Muscle of back (tissue), 11 donors: ENCODE results near the gene RIC8B. TPM values are rescaled to one million over a fixed set of nuclear protein-coding genes. Genes with fewer than 3 reads are reported as not detected.

Experiments
- DNase-seq, 3 donors: peaks; one replicate each; pipeline versions ENCODE4 v3.0.0 to v3.0.0-alpha.2; 2013
- polyA plus RNA-seq, 10 donors: library from polyadenylated mRNA; unstranded; fragments of 120-200 nt; gene quantifications; one replicate each; pipeline ENCODE4 v1.2.1, GENCODE V29; 2013; ENCODE audit not compliant: insufficient read length in 10 of 10

The RIC8B gene
- polyA plus RNA-seq, 10 donors, result 12.8 to 22.7 (median 16.5) TPM

DNA sequence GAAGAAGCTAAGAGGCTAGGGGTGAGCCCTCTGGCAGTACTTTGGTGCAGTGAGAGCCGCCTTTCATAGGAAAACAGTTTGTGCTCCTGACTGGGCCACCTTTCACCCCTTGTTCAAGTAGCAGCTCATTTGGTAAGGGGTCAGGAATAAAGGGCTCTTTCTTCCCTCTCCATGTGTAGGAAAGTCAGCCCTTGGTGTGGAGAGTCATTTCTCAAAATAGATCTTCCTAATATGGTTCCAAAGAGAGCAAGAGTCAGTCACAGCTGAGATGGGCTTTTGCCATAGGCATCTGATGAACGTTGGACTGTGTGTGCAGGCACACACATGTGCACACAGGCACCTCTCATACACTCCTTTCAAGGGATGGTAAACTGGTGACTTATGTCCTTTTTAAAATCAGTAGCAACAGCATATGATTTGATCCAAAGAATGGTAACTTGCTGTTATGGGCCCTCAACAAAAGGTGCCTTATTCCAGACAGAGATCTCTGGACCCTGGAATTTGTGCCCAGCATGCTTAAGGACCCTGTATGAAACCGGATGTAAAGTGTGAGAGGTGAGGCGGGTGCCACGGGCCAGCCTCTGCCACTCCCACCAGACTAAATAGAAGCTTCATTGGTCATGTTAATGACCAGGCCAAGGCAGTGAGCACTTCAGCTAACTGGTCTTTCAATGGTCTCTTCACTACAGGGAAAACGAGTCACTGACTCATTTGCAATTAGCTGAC, 16.7 kb upstream of the RIC8B start:
- no peak for DNase-seq

DNA sequence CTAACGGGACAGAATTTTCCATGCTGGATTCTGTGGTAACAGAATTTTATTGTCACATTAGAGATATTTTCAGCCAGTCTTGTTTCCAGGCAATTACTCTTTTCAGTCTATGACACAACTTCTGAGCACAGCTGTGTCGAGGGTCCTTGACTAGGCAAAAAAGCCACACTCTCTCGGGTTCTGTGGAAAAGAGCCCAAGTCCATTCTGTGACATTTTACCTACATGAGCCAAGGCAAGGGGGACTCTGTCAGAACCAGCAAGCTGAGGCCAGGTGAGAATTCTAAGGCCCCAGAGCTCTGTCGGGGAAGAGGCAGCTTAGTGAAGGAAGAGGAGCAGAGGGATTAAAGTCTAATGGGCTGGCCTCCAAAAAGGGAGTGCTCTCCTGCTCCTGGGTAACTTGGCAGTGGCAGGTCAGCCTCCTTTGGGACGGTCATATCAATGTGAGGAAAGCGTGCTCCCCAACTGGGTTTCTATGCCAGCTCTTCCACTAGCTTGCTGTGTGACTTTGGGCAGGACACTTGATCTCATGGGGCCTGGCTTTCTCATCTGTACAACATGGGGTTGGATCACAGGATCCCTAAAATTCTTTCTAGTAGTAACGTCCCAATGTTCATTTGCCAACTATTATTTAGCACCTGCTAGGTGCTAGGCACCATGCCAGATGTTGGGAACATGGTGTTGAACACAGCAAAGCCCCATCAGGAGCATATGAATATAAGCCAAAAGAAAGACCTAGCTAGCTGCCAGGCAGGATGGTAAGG, 16.0 kb upstream of the RIC8B start:
- DNase-seq, result no peak

DNA sequence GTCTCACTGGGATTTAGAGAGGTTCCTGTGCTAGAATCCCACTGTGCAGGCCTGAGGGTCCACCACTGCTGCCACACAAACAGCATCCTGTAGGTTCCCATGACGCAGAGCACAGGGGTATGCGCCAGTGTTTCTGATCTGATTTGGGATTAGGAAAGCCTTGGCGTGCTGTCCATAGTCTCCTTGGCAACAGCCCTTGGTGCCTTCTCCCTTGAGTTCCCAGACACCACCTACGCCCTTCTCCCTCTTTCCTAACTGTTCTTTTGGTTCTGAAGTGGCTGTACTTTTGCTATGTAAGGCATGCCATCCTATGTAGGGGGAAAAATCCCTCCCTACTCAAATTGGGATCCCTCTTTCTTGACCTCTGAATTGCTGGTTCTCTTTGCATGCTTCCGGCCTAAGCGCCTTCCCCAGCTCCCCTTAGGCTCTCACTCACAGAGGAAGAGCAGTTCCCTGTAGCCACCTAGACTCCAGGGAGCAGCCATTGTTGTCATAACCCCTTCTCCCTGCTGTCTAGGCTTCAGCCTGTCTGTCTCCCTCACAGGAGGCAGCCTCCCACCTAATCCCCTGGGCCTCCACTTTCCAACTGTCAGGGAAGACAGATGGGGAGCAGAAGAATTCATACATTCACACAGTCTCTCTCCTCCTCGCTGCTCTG, 14.8 kb upstream of the RIC8B start:
- DNase-seq, result peak in 1 of 3 donors; percentile 16

DNA sequence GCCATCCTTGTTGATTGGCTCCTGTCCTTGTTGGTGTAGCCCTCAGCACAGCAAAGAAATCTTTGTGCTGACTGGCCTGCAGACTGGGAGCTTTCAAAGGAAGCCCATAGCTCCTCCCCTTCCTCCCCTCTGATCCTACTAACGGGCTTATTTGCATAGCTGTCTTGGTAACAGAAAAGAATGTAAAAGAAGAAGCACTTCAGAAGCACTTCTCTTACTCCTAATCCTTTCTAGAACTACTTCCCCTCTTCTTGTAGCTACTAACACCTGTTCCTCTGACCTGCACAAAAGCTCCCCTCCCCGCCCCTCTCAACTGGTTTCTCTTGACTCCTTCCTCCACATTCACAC, 14.3 kb upstream of the RIC8B start:
- DNase-seq, result peak in 1 of 3 donors; percentile 34

DNA sequence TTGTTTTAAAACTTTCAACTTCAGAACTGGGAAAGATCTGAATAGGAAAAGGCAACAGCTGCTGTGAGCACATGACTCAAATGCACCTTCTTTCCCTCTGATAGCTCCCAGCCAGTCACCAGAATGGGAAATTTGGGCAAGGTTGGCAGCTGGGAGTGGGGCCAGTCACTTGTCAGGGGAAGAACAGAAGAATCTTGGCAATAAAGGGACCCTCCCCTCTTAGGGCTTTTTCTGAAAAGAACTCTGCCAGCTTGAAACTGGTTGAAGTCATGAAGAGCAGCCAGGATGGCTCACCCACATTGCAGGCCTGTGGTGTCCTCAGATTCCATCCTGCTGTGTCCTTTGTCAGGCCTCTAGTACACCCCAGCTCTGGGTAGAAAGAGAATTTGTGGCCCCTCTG, 10.3 kb upstream of the RIC8B start:
- no peak for DNase-seq

DNA sequence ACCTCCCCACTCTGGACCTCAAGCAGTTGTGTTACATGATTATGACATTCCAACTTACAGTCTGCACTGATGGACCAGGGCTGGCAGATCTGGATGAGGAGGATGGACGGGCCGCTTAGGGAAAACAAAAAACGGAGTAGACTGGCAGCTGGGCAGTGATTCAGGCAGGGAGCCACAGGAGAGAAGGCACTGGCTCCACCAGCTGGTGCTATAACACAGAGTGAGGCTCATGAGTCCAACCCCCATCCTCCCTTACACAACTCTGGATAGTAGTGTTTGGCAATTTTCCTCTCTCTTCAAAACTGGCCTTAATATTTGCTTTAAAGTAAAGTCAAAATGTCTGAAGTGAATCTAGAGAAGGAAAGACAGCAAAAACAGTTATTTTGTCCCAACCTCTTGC, 9.7 kb upstream of the RIC8B start:
- no peak for DNase-seq

DNA sequence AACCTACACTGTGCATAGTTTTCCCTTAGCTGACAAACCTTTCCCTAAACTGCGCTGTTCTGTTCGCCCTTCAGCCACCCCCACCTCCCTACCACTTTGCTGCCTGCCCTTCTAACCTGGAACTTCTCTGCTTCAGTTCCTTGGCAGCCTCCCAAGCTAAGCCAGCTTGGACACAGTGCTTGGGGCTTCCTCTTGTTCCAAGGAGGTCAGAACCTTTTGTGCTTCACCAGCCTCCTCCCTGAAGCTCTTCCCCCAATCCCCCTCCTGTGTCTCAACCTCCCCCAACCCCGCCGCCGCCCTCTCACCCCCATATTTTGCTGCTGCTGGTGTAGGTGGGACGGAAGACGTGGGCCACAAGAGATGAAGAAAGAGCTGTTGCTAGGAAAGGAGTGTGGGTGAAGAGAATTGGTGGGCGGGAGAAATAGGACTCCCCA, 8.1 kb upstream of the RIC8B start:
- DNase-seq, result peak in 1 of 3 donors; percentile 22

DNA sequence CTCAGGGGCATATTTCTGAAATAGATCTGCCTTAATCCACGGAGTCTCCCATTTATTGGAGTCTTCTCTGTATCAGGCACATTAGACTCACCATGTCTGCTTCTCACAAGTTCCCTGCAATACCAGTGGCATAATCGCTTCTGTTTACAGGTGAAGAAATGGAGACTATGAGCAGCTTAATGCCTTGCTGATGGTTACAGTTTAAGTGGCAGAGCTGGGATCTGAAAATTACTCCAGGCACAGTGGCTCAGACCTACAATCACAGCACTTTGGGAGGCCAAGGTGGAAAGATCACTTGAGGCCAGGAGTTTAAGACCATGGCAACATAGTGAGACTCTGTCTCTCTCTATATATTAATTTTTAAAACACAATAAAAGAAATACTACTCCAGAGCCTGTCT, 7.3 kb upstream of the RIC8B start:
- DNase-seq, result no peak

DNA sequence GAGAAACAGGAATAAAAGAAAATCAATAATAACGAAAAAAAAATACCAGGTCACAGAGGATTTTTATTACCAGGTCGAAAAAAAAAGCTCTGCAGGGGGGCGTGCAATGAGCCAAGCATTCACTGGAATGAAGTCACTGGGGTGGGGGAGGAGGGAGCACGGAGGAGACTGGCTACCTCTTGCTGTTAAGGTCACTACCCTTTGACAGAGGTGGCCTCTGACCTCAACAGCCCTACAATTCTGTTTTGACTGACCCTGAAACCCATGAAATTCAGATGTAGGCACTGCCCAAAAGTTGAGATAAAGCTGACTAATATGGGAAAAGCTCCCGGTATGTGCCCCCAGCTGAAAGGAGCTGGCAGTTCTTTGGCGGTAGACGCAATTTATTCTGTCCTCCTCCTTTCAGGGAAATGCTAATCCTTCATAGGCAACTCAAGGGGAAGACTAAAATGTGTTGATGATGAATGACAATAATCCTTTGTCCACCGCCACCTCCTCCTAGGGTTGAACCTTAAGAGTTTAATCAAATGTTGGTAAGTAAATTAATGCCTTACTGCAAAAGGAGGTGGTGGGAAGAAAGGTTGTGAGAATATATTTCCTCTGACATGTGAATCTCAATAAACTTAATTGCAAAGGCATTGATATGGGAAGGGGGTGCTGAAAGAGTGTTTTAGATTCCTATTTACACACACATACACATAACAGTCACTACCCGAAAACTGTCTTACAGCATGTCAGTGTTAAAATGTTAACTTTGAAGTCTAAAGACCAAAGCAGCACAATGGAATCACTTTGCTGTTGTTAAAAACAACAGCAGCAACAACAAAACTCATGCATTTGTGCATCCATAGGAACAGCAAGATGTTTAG, 6.3 kb upstream of the RIC8B start:
- no peak for DNase-seq

DNA sequence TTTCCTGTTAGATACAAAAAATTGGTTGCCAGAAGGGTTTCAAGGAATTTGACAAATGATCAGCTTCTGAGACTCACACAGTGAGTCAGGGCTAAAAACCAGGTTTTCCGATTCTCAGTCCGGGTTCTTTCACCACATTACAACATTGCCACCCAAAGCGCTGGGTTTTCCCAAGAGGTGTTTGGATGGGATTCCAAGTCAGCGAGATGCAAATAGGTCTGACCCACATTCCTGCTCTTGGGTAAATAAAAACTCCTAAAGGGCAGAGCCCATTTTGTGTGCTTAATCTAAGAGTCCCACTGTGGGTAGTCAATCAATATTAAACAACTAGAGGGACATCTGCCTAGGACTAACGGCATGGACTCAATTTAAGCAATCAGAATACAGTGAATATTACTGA, 5.4 kb upstream of the RIC8B start:
- peak in 1 of 3 donors; percentile 54 for DNase-seq

DNA sequence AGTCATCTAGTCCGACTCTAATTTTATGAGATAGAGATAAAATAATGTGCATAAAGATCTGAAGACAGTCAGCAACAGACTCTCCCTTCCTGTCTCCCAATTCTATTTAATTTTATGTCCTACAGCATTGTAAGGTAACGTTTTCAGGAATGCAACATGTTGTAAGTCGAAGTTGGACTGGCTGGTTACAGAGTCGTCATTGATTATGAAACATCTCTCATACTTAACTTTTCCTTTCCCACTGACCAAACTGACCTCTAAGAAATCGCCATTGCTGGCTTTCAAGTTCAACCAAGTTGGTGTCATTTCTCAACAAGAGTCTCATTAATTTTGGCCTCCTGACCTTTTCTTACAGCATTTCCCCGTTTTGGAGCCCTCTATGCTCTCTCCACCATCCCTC, 4.9 kb upstream of the RIC8B start:
- DNase-seq, result no peak

DNA sequence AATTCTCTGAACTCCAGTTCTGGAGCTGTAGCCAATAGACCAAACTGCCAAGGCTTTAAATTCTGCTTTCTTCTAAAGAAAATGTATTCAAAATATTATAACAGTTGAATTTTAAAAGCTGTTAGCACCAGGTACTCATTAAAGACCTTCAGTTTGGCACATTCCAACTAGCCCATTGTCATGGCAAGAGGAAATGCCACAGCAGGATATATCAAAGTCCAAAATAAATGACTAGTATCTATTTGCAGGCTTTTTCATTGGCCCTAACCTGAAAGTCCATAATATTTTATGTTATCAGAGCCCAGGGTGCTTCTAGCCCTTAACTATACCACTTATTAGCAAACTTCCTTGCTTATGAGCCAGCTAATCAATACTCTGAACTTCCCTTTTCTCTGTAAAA, 3.1 kb upstream of the RIC8B start:
- DNase-seq, result no peak

DNA sequence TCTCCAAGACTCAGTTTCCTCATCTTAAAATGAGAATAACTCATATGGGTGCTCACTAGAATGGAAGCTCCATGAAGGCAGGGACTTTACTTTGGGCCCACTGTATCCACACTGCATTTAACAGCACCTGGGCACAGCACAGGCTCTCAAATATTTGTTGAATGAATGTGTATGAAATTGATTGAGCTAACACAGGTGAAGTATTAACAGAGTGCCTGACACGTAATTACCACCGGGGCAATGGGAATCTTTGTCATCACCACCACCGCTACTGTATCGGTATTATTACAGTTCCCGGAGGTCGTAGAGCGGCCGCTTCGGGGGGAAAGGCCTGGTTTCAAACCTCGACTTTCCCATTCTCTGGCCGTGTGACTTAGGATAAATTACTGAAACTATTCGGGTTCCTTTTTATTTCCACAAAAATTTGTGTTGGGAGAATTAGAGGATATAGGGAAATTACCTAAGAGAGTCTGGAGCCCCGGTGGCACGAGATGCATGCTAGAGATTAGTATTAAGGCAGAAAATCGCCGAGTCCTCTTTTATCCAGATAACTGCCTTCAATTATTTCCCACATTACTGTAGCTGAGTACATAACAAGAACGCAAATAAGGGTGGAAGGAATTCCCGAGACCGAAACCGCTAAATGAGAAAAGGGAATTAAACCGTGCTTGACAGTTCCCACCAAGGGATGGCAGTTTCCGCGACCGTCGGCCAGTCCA, 1.0 kb upstream of the RIC8B start:
- no peak for DNase-seq

DNA sequence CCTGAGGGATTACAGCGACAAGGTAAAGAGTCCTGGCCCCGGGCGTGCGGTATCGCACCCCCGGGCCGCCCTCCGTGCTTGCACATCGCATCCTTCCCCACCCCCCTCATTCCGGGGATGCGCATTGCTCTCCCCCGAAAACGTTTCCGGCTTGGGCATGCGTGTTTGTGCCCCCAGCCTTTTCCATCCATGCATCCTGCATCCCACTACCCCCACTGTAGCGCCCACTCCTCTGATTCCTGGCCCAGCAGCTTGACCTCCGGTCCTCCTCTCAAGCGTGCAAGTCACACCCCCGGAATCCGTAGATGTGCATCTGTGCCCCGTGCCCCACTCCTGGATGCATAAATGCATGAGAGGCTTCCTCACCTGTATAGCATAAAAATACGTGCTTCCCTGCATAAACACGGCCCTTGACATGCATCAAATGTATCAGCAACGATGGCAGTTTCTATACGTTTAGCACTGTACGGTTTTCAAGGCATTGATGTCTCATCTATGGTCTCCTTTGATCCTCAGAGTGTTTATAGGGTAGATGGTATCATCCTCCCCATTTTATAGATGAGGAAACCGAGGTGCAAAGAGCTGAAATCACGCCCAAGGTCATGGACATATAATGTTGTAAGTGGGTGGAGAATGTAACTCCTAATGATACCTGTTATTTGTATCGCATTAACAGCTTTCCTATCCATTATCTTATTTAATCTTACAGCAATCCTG, 484 bp downstream of the RIC8B start:
- no peak for DNase-seq

DNA sequence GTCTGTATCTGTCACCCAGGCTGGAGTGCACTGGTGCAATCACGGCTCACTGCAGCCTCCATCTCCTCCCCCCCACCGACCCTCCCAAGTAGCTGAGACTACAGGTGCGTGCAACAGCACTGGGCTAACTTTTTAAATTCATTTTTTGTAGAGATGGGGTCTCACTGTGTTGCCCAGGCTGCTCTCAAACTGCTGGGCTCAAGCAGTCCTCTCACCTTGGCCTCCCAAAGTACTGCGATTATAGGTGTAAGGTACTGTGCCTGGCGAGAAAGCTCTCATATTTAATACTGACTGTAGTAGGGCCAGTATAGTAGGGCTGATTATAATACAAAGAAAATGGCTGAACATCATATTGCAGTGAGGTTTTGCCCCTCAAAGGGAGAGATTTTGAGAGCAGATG, 2.4 kb downstream of the RIC8B start:
- DNase-seq, result no peak

DNA sequence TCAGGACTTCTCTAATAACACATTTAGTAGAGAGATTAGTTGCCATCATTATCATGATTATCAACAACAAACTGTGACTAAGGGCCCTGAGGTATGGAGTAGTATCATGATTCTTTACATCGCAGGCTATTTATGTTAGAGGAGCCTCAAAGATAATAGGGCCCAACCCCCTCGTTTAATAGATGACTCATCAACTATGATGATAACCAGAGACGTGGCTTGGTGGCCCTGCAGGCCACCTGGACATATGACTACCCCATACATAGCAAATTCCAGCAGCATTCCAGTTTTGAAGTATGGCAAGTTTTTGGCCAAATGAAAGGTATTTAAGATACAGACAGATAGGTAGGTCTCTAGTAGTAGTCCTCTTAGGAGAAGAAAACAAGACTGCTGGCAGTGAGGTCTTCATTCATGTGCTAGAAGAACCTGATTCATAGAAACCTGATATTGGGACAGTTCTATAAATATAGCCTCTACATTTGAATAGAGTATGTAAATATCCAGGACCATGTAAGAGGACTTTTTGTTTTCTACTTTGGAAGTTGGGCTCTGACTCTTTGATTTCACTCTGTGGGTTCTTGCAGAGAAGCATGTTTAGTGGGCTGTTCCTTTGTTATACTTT, 5.6 kb downstream of the RIC8B start:
- DNase-seq, result no peak

DNA sequence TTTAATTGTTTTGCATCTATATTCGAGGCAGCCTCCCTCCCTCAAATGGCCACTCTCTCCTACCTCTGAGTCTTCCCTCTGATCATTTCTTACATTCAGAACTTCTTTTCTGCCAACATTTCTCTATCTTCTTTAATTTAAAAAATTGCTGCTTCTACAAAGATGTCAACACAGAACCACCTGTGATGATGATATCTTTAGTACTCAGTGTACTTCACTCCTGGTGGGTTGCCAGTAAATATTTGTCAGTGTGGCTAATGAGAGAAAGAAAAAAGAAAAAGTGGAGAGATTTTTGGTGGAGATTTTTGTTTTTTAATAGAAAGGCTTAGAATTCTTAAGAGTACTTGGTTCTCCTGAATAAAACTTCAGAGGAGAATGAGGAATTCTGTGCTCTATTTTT, 8.1 kb downstream of the RIC8B start:
- no peak for DNase-seq

DNA sequence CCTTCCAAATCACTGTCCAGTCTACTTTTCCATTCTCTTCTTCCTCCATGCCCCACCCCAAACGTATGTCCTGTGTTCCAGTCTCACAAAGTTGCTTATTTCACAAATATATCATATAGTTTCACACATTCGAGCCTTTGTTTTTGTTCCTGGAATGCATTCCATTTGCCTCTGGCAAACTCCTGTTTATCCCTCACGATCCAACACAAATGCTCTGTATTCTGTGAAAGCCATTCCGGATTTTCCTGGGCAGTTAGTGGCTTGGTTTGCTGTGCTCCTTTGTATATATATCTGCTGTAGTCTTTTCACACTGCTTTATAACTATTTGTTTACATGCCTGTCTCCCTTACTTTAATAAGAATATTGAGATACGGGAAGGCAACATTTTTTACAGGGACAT, 9.0 kb downstream of the RIC8B start:
- no peak for DNase-seq

DNA sequence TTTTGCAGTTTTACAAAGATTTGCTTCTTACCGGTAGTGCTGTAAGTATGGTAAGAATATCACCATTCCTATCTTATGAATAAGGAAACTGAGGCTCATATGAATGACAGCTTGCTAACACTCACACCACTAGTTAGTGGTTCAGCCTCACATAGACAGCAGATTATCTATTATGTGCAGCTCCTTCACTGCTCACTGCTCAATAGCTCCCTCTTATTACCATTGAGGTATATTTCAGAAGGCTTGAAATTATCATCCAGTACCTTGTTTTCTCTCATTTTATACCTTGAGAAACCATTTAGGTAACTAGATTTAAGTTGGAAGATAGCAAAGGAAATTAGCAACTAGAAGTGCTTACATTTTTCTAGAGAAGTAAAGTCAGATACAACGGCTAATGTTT, 15.5 kb downstream of the RIC8B start:
- DNase-seq, result no peak

DNA sequence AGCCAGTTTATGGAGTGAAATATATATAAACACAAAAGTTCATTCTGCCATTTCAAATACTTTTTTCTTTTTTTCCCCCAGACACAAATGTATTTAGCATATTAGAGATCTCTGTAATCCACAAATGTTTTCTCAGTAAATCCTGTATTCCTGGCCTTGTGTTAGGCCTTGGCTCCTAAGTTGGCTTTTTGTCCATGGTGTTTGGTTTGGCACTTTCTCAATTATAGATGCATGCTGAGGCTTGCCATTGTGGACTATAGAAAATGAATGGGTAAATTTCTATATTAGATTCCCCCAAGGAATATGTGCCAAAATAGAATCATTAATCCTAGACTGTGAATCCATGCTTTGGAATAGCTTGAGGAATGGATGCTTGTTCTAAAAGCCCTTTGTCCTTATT, 17.0 kb downstream of the RIC8B start:
- DNase-seq, result no peak
